ENCODE results near the gene SUMO3.

- no peak for TF ChIP-seq CTCF (IDR thresholded peaks at IDR 0.05)
- TF ChIP-seq EMX1 (CRISPR knock-in tag; IDR thresholded peaks at IDR 0.05) = no peak
- TF ChIP-seq, protein P1, sequence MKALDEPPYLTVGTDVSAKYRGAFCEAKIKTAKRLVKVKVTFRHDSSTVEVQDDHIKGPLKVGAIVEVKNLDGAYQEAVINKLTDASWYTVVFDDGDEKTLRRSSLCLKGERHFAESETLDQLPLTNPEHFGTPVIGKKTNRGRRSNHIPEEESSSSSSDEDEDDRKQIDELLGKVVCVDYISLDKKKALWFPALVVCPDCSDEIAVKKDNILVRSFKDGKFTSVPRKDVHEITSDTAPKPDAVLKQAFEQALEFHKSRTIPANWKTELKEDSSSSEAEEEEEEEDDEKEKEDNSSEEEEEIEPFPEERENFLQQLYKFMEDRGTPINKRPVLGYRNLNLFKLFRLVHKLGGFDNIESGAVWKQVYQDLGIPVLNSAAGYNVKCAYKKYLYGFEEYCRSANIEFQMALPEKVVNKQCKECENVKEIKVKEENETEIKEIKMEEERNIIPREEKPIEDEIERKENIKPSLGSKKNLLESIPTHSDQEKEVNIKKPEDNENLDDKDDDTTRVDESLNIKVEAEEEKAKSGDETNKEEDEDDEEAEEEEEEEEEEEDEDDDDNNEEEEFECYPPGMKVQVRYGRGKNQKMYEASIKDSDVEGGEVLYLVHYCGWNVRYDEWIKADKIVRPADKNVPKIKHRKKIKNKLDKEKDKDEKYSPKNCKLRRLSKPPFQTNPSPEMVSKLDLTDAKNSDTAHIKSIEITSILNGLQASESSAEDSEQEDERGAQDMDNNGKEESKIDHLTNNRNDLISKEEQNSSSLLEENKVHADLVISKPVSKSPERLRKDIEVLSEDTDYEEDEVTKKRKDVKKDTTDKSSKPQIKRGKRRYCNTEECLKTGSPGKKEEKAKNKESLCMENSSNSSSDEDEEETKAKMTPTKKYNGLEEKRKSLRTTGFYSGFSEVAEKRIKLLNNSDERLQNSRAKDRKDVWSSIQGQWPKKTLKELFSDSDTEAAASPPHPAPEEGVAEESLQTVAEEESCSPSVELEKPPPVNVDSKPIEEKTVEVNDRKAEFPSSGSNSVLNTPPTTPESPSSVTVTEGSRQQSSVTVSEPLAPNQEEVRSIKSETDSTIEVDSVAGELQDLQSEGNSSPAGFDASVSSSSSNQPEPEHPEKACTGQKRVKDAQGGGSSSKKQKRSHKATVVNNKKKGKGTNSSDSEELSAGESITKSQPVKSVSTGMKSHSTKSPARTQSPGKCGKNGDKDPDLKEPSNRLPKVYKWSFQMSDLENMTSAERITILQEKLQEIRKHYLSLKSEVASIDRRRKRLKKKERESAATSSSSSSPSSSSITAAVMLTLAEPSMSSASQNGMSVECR (CRISPR knock-in tag; IDR thresholded peaks at IDR 0.05; ENCODE audit: borderline replicate concordance) = no peak
- TF ChIP-seq, protein P2, sequence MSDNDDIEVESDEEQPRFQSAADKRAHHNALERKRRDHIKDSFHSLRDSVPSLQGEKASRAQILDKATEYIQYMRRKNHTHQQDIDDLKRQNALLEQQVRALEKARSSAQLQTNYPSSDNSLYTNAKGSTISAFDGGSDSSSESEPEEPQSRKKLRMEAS (CRISPR knock-in tag; IDR thresholded peaks at IDR 0.05) = no peak
- no peak for TF ChIP-seq NR3C1 (CRISPR knock-in tag; conservative IDR thresholded peaks at IDR 0.05; ENCODE audit: low read depth)
- TF ChIP-seq, protein P3, sequence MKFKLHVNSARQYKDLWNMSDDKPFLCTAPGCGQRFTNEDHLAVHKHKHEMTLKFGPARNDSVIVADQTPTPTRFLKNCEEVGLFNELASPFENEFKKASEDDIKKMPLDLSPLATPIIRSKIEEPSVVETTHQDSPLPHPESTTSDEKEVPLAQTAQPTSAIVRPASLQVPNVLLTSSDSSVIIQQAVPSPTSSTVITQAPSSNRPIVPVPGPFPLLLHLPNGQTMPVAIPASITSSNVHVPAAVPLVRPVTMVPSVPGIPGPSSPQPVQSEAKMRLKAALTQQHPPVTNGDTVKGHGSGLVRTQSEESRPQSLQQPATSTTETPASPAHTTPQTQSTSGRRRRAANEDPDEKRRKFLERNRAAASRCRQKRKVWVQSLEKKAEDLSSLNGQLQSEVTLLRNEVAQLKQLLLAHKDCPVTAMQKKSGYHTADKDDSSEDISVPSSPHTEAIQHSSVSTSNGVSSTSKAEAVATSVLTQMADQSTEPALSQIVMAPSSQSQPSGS (CRISPR knock-in tag; IDR thresholded peaks at IDR 0.05; ENCODE audit: borderline replicate concordance, low read depth) = no peak
- TF ChIP-seq, protein P4, sequence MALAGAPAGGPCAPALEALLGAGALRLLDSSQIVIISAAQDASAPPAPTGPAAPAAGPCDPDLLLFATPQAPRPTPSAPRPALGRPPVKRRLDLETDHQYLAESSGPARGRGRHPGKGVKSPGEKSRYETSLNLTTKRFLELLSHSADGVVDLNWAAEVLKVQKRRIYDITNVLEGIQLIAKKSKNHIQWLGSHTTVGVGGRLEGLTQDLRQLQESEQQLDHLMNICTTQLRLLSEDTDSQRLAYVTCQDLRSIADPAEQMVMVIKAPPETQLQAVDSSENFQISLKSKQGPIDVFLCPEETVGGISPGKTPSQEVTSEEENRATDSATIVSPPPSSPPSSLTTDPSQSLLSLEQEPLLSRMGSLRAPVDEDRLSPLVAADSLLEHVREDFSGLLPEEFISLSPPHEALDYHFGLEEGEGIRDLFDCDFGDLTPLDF (CRISPR knock-in tag; IDR thresholded peaks at IDR 0.05) = no peak
- no peak for TF ChIP-seq USF2 (CRISPR knock-in tag; IDR thresholded peaks at IDR 0.05)
- TF ChIP-seq, protein P5, sequence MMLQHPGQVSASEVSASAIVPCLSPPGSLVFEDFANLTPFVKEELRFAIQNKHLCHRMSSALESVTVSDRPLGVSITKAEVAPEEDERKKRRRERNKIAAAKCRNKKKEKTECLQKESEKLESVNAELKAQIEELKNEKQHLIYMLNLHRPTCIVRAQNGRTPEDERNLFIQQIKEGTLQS (CRISPR knock-in tag; conservative IDR thresholded peaks at IDR 0.05) = no peak
These were observed 59.7 kb downstream of the SUMO3 start for GRCh38 chr21:44758141-44758561.
